NCI-H146 treated with DMSO at 0.1 percent for 48 hours (cell line): ENCODE results near the gene TFR2.
"Not testable (repeated sequence)": the region's sequence is repeated elsewhere in the genome, so short reads cannot be mapped to it uniquely, and the experiment has no call there.

ENCODE experiments used
- DNase-seq: peaks from one replicate; lab custom pipeline; 2025; ENCODE audit not compliant: unreplicated experiment; lab: John Stamatoyannopoulos, UW

TFR2 gene

GRCh38 chr7:100678291-100678984 is 37.1 kb upstream of the TFR2 start:
- no peak for DNase-seq

- no peak for DNase-seq
Measured at GRCh38 chr7:100677308-100678267, 36.2 kb upstream of the TFR2 start.

DNA sequence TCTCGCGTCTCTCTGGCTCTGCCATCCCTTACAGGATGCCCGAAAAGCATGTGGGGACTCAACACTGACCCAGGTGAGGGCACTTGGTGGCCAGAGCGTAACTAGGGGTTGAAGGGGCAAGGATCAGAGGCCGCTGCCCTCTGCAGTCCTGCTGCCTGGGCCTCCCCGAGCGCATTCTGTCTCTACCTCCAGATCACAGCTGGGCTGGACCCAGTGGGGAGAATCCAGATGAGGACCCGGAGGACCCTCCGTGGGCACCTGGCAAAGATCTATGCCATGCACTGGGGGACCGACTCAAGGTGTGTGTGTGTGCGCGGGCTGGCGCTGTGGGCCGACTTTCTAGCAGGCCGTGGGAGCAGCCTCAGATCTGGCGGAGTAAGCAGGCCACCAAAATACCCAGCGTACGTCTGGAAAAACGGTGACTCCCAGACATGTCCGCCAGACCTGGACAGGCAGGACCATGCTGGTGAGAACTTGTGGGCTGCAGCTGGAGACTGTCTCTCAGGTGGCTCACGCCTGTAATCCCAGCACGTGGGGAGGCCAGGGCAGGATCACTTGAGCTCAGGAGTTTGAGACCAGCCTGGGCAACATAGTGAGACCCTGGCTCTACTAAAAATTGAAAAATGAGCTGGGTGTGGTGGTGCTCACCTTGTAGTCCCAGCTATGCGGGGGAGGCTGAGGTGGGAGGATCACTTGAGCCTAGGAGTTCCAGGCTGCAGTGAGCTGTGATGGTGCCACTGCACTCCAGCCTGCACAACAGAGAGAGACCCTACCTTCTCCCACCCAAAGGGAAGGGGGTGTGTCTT is 35.4 kb upstream of the TFR2 start:
- no peak for DNase-seq

DNA sequence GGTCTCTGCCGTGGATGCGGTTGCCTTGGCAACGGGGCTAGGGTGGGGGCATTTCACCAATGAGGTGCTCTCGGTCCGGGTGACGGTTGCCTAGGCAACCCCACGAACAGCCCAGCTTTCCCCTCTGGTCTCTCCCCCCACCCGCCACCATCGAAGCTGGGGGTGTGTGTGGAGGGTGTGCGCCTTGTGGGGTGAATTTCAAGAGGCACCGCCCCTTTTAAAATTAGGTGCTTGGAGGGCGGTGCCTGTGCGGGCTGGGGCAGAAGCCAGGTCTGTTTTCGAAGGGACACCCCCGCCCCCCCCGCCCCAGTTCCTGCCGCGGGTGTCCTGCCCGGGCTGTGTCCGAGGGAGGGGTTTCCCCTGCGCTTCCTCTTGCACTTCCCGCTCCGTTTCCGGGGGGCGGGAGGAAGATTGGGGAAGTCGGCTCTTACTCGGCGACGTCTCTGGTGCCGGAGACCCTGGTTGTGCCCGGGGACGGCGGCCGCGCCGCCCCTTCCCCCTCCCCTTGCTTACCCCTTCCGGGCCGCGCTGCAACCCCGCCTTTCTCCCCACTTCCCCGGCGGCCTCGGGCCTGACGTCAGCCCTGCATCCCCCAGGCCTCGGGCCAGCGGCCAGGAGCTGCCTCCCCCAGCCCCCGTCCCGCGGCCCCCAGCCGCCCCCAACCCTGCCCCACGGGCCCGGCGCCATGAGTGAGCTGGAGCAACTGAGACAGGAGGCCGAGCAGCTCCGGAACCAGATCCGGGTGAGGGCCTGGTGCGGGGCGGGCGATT is 34.4 kb upstream of the TFR2 start:
- DNase-seq, result no peak

- no peak for DNase-seq
Measured at GRCh38 chr7:100675105-100675451, 33.7 kb upstream of the TFR2 start.

- DNase-seq, result no peak
Measured at GRCh38 chr7:100674411-100675104, 33.2 kb upstream of the TFR2 start.

GRCh38 chr7:100673942-100674410 is 32.6 kb upstream of the TFR2 start:
- no peak for DNase-seq

DNA sequence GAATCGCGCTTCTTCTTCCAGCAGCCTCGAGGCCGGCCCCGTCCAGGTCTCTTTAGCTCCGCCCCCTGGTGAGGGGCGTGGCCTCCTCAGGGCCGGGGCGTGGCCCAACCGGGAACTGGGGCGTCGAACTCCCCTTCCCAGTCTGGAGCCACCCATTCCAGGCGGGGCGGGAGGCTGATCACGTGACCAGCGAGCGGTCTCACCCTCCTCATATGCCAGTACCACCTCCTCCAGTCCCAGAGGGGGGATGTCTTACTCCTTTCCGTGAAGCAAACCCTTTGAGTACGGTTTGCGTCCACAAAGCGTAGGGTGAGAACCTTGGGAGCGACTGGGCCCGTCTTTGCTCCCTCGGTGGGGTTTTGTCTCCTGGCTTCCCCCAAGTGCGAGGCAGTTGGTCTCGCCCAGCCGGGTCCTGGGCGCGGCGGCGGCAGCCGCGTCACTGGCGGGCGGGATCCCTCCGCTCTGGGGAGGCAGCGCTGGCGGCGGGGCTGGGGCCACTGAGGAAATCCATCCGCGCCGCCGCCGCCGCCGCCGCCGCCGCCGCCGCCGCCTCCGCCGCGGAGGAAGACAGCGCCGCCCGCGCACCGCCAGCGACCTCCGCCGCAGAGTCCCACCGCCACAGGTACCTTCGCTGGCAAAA is 32.1 kb upstream of the TFR2 start, which contains the start of gene GNB2:
TSS of gene GNB2 (plus strand) at position 439 of the 640 bp plus-strand sequence. CDS start 2,526 bp downstream, outside the sequence.
- peak; percentile 92 for DNase-seq

DNA sequence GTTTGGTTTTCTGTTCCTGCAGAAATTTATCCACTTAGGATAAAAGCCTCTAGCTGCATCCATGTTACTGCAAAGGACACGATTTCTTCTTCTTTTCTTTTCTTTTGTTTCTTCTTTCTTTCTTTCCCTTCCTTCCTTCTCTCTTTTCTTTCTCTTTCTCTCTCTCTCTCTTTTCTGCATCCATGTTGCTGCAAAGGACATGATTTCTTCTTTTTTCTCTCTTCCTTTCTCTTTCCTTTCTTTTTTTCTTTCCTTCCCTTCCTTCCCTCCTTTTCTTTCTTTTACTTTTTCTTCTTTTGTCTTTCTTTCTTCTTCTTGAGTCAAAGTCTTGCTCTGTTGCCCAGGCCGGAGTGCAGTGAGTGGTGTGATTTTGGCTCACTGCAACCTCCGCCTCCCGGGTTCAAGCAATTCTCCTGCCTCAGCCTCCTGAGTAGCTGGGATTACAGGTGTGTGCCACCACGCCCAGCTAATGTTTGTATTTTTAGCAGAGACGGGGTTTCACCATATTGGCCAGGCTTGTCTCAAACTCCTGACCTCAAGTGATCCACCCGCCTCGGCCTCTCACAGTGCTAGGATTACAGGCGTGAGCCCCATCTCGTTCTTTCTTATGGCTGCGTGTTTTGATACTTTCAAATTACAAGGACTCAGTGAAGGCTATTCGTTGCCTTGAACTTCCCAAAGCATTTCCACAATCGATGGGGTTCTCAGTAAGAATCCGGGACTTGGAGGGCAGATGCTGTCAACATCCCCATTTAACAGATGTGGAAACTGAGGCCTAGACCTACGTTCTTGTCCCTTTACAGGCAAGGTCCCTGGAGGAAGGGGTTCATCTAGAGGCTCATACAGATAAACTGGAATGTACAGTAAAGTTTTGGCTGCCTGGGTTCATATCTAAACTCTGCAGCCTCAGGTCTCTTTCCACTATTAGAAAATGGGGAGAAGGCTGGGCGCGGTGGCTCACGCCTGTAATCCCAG is 30.3 kb upstream of the TFR2 start:
- DNase-seq, result no peak

DNA sequence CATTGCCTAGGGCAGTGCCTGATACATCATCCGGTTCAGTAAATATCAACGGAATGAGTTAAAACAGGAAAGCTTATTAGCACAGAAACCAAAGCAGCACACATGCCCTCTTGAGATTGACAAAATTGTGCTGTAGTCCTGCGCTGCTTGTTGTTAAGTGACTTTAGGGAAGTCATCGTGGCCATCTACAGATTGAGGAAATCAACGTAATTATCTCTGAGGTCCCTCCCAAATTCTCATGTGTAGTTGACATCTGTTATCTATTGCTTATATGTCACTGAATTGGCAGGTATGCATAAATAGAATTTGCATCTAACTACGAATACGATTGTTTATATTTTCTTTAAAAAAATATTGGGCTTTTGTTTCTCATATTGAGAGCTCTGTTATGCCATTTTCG is 28.7 kb upstream of the TFR2 start:
- no peak for DNase-seq

- not testable (repeated sequence) for DNase-seq
Measured at GRCh38 chr7:100669106-100669505, 27.8 kb upstream of the TFR2 start.

GRCh38 chr7:100668069-100668449 is 26.7 kb upstream of the TFR2 start:
- no peak for DNase-seq

GRCh38 chr7:100667331-100668068 is 26.1 kb upstream of the TFR2 start:
- DNase-seq, result no peak

- no peak for DNase-seq
Measured at GRCh38 chr7:100665168-100665726, 23.9 kb upstream of the TFR2 start.

DNA sequence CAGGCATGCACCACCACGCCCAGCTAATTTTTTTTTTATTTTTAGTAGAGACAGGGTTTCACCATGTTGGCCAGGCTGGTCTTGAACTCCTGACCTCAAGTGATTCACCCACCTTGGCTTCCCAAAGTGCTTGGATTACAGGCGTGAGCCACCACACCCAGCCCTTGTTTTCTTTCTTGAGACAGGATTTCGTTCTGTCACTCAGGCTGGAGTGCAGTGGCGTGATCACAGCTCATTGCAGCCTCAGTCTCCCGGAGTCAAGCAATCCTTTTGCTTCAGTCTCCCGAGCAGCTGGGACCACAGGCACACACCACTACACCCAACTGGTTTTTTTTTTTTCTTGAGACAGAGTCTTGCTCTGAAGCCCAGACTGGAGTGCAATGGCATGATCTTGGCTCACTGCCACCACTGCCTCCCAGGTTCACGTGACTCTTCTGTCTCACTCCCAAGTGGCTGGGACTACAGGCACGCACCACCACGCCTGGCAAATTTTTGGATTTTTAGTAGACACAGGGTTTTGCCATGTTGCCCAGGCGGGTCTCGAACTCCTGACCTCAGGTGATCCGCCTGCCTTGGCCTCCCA is 20.9 kb upstream of the TFR2 start:
- not testable (repeated sequence) for DNase-seq

DNA sequence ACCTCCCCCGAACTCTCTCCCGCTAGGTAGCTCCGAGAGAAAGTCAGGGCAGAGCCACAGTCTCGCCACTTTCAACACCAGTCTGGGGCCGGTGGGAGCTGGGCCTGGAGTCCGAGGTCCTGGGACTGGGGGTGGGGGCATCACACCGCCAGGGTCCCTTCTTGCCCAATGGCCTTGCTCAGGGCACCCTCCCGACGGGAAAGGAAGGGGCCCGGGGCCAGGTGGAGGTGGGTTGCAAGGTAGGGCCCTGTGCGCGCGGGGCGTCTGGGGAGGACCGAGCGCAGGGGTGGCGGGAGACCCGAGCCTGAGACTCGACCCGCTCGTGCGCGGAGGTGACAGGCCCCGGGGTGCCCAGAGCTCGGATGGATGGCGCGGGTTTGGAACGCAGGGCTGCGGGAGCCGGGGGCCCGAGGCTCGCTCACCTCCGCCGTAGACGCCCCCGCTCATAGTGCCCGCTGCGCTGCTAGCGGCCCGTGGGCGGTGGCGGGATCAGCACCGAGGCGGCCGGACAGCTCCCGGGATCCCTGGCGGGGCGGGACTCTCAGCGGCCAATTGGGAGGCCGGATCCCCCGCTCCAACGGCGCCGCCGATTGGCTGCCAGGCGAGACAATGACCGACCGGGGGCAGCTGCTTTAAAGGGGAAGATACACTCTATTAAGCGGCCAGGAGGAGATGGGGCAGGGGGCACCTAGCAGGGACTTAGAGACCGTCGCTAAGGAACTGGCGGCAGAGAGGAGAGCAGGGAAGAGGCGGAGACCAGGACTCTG is 14.7 kb upstream of the TFR2 start, which contains the start of gene ACTL6B:
TSS of gene ACTL6B (minus strand) at position 541 of the 767 bp plus-strand sequence. CDS start at position 447, 94 bp downstream.
- DNase-seq, result peak; percentile 77
